Prostate gland (tissue), 2 donors: ENCODE results near the gene TMEM19. TPM values are rescaled to one million over a fixed set of nuclear protein-coding genes. Genes with fewer than 3 reads are reported as not detected.

Source experiments
- DNase-seq: peaks from one replicate; pipeline ENCODE4 v3.0.0-alpha.2; 2019; ENCODE audit warnings: low spot score
- H3K27ac ChIP-seq, 2 donors: fragments of 200-600 bp; sonication (generic); 2 replicates each; pipeline ENCODE4 v1.5.1; 2017 to 2019
- H3K27me3 ChIP-seq: fragments of 200-600 bp; sonication (generic); replicated peaks from 2 replicates; pipeline ENCODE4 v1.5.1; 2019; ENCODE audit not compliant: insufficient read depth
- H3K36me3 ChIP-seq, 2 donors: fragments of 200-600 bp; sonication (generic); 1 replicate in 1 of 2; 2 replicates in 1 of 2; pipeline versions ENCODE4 v1.5.1 to v1.8.1; 2017 to 2019
- H3K4me1 ChIP-seq: fragments of 200-600 bp; sonication (generic); replicated peaks from 2 replicates; pipeline ENCODE4 v1.5.1; 2019
- H3K4me3 ChIP-seq, 2 donors: fragments of 200-600 bp; sonication (generic); 2 replicates each; pipeline ENCODE4 v1.5.1; 2017 to 2019
- H3K9me3 ChIP-seq: fragments of 200-600 bp; sonication (generic); 2 replicates; pipeline ENCODE4 v1.5.1; 2017
- CTCF ChIP-seq, 4 experiments: fragments of 200-600 bp in 2 of 4; fragments of 450-650 bp in 2 of 4; sonication (generic) in 2 of 4; IDR thresholded peaks; 1 replicate in 3 of 4; 2 replicates in 1 of 4; pipeline ENCODE4 v1.5.1; 2016 to 2019; ENCODE audit warnings: antibody characterized with exemption in 4 of 4, mild to moderate bottlenecking in 2 of 4, moderate library complexity in 2 of 4
- POLR2A ChIP-seq: fragments of 450-650 bp; IDR thresholded peaks from one replicate; pipeline ENCODE4 v1.6.1; 2016; ENCODE audit warnings: antibody characterized with exemption, mild to moderate bottlenecking
- POLR2AphosphoS5 ChIP-seq: sonication (generic); formaldehyde crosslinking; IDR thresholded peaks from one replicate; pipeline ENCODE4 v1.6.1; 2017; ENCODE audit warnings: antibody characterized with exemption
- whole genome bisulfite sequencing: methylation state at CpG from one replicate; pipeline ENCODE4 v1.1.5; 2018; 5-methylcytosine and 5-hydroxymethylcytosine counted together
- intact Hi-C: fragments of 100-400 bp; cut with DNase I; formaldehyde crosslinking; loops from one replicate; pipeline ENCODE4 v1.14.2; 2022
- total RNA-seq, 2 donors: library from RNA; depleted of rRNA; stranded (reverse); fragments of >200 nt; gene quantifications; one replicate each; pipeline ENCODE4 v1.1.0, GENCODE V29; 2016

Gene TMEM19
- total RNA-seq, 2 donors from 2014 or later, result 21.1 to 39.0 TPM

GRCh38 chr12:71641390-71641789, 44.5 kb upstream of the TMEM19 start:
- no peaks in the 10 kb centered on the region for H3K27me3 ChIP-seq
- no peaks in the 10 kb centered on the region for H3K4me1 ChIP-seq
- 90% methylated on average over 2 of the region's 2 CpGs for WGBS
- TF ChIP-seq POLR2A (no peak), CTCF (IDR thresholded peaks at IDR 0.05) (no peak), POLR2AphosphoS5 (no peak)
- no peak overlapping the region for H3K27ac ChIP-seq
- DNase-seq, result no peak
- no peaks in the 10 kb centered on the region for H3K36me3 ChIP-seq
- intact Hi-C loops, result loop anchor here (10.0 kb wide), 1 partner anchor 227 kb away; no protein-coding TSS in a partner anchor
- no peaks in the 10 kb centered on the region for H3K9me3 ChIP-seq
- no peak overlapping the region for H3K4me3 ChIP-seq

GRCh38 chr12:71642264-71642663, 43.6 kb upstream of the TMEM19 start:
- Histone ChIP-seq H3K4me3 (no peak overlapping the region), H3K9me3 (no peaks in the 10 kb centered on the region), H3K27me3 (no peaks in the 10 kb centered on the region), H3K4me1 (no peaks in the 10 kb centered on the region), H3K36me3 (no peaks in the 10 kb centered on the region), H3K27ac (no peak overlapping the region)
- 58% methylated on average over 2 of the region's 2 CpGs for WGBS
- no peak for DNase-seq
- TF ChIP-seq POLR2A (no peak), CTCF (IDR thresholded peaks at IDR 0.05) (no peak), POLR2AphosphoS5 (no peak)
- intact Hi-C loops, result loop anchor here (10.0 kb wide), 1 partner anchor 227 kb away; no protein-coding TSS in a partner anchor

GRCh38 chr12:71645268-71645667, 40.6 kb upstream of the TMEM19 start:
- TF ChIP-seq CTCF (IDR thresholded peaks at IDR 0.05) (no peak), POLR2AphosphoS5 (no peak), POLR2A (no peak)
- Histone ChIP-seq H3K9me3 (no peaks in the 10 kb centered on the region), H3K4me1 (no peaks in the 10 kb centered on the region), H3K27me3 (no peaks in the 10 kb centered on the region), H3K4me3 (no peak overlapping the region), H3K27ac (no peak overlapping the region), H3K36me3 (no peaks in the 10 kb centered on the region)
- WGBS, result 87% methylated on average over 3 of the region's 3 CpGs
- no peak for DNase-seq
- intact Hi-C loops, result loop anchor here (10.0 kb wide), 1 partner anchor 230 kb away; no protein-coding TSS in a partner anchor

- no peaks in the 10 kb centered on the region for H3K4me1 ChIP-seq
- no peak overlapping the region for H3K4me3 ChIP-seq
- intact Hi-C loops, result loop anchor here (10.0 kb wide), 1 partner anchor 232 kb away; no protein-coding TSS in a partner anchor
- H3K27ac ChIP-seq, result no peak overlapping the region
- DNase-seq, result no peak
- 93% methylated on average over 3 of the region's 3 CpGs for WGBS
- H3K27me3 ChIP-seq, result no peaks in the 10 kb centered on the region
- no peaks in the 10 kb centered on the region for H3K36me3 ChIP-seq
- no peaks in the 10 kb centered on the region for H3K9me3 ChIP-seq
- TF ChIP-seq POLR2AphosphoS5 (no peak), POLR2A (no peak), CTCF (IDR thresholded peaks at IDR 0.05) (no peak)
Measured at GRCh38 chr12:71646512-71646911, 39.4 kb upstream of the TMEM19 start.

- Histone ChIP-seq H3K4me3 (no peak overlapping the region), H3K36me3 (no peaks in the 10 kb centered on the region), H3K27me3 (no peaks in the 10 kb centered on the region), H3K9me3 (no peaks in the 10 kb centered on the region), H3K4me1 (no peaks in the 10 kb centered on the region), H3K27ac (no peak overlapping the region)
- WGBS, result 73% methylated on average over 4 of the region's 4 CpGs
- no peak for DNase-seq
- intact Hi-C loops, result loop anchor here (10.0 kb wide), 1 partner anchor 234 kb away; no protein-coding TSS in a partner anchor
- TF ChIP-seq POLR2A (no peak), POLR2AphosphoS5 (no peak), CTCF (IDR thresholded peaks at IDR 0.05) (no peak)
Measured at GRCh38 chr12:71648537-71648936, 37.3 kb upstream of the TMEM19 start.
